NCI-H460 (cell line): ENCODE results near the gene TRIM27. TPM values are rescaled to one million over a fixed set of nuclear protein-coding genes. Genes with fewer than 3 reads are reported as not detected.
"Not testable (repeated sequence)": the region's sequence is repeated elsewhere in the genome, so short reads cannot be mapped to it uniquely, and the experiment has no call there.

ENCODE experiments used
- DNase-seq: peaks from one replicate; pipeline ENCODE4 v3.0.0-alpha.2; 2016; ENCODE audit warnings: low read depth; ENCODE audit errors: extremely low read depth
- small RNA-seq, 2 experiments: library from RNA; depleted of rRNA; stranded (forward); fragments of <200 nt; gene quantifications; one replicate each; pipeline ENCODE3, GENCODE V24; 2014
- total RNA-seq: library from RNA; depleted of rRNA; stranded (reverse); fragments of >200 nt; shearing (Covaris generic); gene quantifications from 2 replicates; pipeline ENCODE4 v1.2.3, GENCODE V29; 2014; rRNA removed

TRIM27 gene
- total RNA-seq, 1 experiment from 2014 or later = 59.6 TPM

- DNase-seq = peak; percentile 30
Observed at GRCh38 chr6:28866205-28867085, 57.3 kb downstream of the TRIM27 start.

- peak; percentile 39 for DNase-seq
Observed at GRCh38 chr6:28865401-28866204, 58.2 kb downstream of the TRIM27 start.

GRCh38 chr6:28864326-28864923 is 59.4 kb downstream of the TRIM27 start:
- DNase-seq = no peak

- peak; percentile 70 for DNase-seq
Observed at GRCh38 chr6:28863604-28864325, 60.0 kb downstream of the TRIM27 start.

- DNase-seq = no peak
Observed at GRCh38 chr6:28862077-28862476, 61.7 kb downstream of the TRIM27 start.

GRCh38 chr6:28861339-28861738 is 62.4 kb downstream of the TRIM27 start:
- no peak for DNase-seq

GRCh38 chr6:28860581-28860980 is 63.2 kb downstream of the TRIM27 start:
- DNase-seq = no peak

GRCh38 chr6:28858963-28859362 is 64.8 kb downstream of the TRIM27 start:
- no peak for DNase-seq

GRCh38 chr6:28856620-28857005 is 67.2 kb downstream of the TRIM27 start:
- no peak for DNase-seq

- not testable (repeated sequence) for DNase-seq
Observed at GRCh38 chr6:28854405-28854804, 69.4 kb downstream of the TRIM27 start.

Small RNA genes within 50 kb of the gene (small RNA-seq; reads per million reads assigned to genes)
- 0 reads per million in 2 experiments for gene RNU6-930P

Other genes starting within 250 kb of the TRIM27 start
- 0.20 and 0.32 TPM in 2 replicates for gene ZNF311, start 81.3 kb upstream of the TRIM27 start, total RNA-seq
- not detected in 2 replicates for gene OR2W1, start 121.2 kb upstream of the TRIM27 start, total RNA-seq
- gene OR2B3, start 163.3 kb upstream of the TRIM27 start, total RNA-seq = not detected in 2 replicates
- gene OR2J1, start 175.5 kb upstream of the TRIM27 start, total RNA-seq = not detected in 2 replicates
- gene OR2J3, start 184.1 kb upstream of the TRIM27 start, total RNA-seq = not detected in 2 replicates
- gene OR2J2, start 246.9 kb upstream of the TRIM27 start, total RNA-seq = not detected in 2 replicates